Gastroesophageal sphincter (tissue), 3 donors: Measurements from ENCODE around the gene ABI1.

Experiments
- POLR2AphosphoS5 ChIP-seq: sonication (generic); formaldehyde crosslinking; IDR thresholded peaks from one replicate; pipeline ENCODE4 v1.6.1; 2017; ENCODE audit warnings: antibody characterized with exemption
- TF ChIP-seq, protein P1 (sequence below), 4 experiments: fragments of 200-600 bp in 2 of 4; fragments of 450-650 bp in 2 of 4; sonication (generic) in 1 of 4; IDR thresholded peaks; one replicate each; pipeline ENCODE4 v1.5.1; 2017 to 2019; ENCODE audit warnings: antibody characterized with exemption in 4 of 4, mild to moderate bottlenecking in 2 of 4, moderate library complexity in 2 of 4

DNA sequence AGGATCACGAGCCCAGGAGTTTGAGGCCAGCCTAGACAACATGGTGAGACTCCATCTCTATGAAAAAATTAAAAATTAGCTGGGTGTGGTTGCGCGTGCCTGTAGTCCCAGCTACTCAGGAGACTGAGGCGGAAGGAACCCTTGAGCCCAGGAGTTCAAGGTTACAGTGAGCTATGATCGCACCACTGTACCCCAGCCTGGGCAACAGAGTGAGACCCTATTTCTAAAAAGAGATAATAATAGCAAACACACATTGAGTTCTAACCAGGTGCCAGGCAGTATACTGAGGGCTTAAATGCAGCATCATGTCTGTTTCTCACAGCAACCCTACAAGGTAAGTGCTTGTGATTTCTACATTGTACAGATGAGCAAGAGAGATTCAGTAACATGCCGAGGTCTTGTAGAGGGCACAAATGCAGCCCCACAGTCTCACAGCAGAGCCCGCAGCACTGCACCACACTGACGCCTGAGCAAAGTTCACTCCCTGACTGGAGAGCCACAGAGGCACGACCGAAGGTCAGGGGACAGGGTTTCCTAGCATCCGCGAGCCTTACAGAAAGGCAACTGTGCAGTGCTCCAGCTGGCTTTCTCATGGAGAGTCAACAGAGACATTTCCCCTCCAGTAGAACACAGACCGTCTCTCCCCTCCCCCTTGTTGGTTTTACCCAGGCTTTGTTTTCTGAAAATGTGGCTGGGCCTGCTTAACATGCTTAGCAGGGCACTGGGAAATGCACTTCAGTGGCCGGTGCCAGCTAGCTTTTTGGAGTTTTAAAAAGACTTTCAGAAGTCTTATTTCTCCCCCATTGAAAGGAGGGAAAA, 126.8 kb downstream of the ABI1 start:
- TF ChIP-seq, protein P1, sequence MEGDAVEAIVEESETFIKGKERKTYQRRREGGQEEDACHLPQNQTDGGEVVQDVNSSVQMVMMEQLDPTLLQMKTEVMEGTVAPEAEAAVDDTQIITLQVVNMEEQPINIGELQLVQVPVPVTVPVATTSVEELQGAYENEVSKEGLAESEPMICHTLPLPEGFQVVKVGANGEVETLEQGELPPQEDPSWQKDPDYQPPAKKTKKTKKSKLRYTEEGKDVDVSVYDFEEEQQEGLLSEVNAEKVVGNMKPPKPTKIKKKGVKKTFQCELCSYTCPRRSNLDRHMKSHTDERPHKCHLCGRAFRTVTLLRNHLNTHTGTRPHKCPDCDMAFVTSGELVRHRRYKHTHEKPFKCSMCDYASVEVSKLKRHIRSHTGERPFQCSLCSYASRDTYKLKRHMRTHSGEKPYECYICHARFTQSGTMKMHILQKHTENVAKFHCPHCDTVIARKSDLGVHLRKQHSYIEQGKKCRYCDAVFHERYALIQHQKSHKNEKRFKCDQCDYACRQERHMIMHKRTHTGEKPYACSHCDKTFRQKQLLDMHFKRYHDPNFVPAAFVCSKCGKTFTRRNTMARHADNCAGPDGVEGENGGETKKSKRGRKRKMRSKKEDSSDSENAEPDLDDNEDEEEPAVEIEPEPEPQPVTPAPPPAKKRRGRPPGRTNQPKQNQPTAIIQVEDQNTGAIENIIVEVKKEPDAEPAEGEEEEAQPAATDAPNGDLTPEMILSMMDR (IDR thresholded peaks at IDR 0.05) = no peak
- TF ChIP-seq POLR2AphosphoS5 = no peak
